Right kidney (tissue), 9 donors: ENCODE measurements around the gene LAMA3.

Source experiments
- DNase-seq: peaks from one replicate; pipeline ENCODE4 v3.0.0-alpha.2; 2016
- long read RNA-seq, 8 donors: transcript quantifications; one replicate each; lab custom pipeline, GENCODE V29; 2026

The LAMA3 gene
- long read RNA-seq, donor 1: 0 reads
- long read RNA-seq, donor 2: 0 reads
- long read RNA-seq, donor 3: 0 reads
- long read RNA-seq, donor 4: 0 reads
- long read RNA-seq, donor 5: 0 reads
- long read RNA-seq, donor 6: 0 reads
- long read RNA-seq, donor 7: 0 reads
- long read RNA-seq, donor 8: 0 reads

GRCh38 chr18:23689031-23689615 is at the start of gene LAMA3:
Gene LAMA3 (plus strand): TSS chr18:23689453. CDS start chr18:23689684, 231 bp downstream.
- DNase-seq: peak; percentile 82

- no peak for DNase-seq
These were observed 49.2 kb upstream of the LAMA3 start for GRCh38 chr18:23640052-23640451.

- DNase-seq: no peak
These were observed 48.0 kb upstream of the LAMA3 start for GRCh38 chr18:23641143-23641720.

- no peak for DNase-seq
These were observed 47.2 kb upstream of the LAMA3 start for GRCh38 chr18:23641937-23642666.

- no peak for DNase-seq
These were observed 45.3 kb upstream of the LAMA3 start for GRCh38 chr18:23643815-23644490.

GRCh38 chr18:23645568-23646175 is 43.6 kb upstream of the LAMA3 start:
- DNase-seq: no peak

- DNase-seq: no peak
These were observed 43.0 kb upstream of the LAMA3 start for GRCh38 chr18:23646282-23646681.

- DNase-seq: no peak
These were observed 40.8 kb upstream of the LAMA3 start for GRCh38 chr18:23648456-23648855.

- DNase-seq: no peak
These were observed 40.2 kb upstream of the LAMA3 start for GRCh38 chr18:23648940-23649607.

- no peak for DNase-seq
These were observed 38.0 kb upstream of the LAMA3 start for GRCh38 chr18:23650968-23651927.

GRCh38 chr18:23652232-23652631 is 37.0 kb upstream of the LAMA3 start:
- DNase-seq: no peak

- DNase-seq: no peak
These were observed 31.0 kb upstream of the LAMA3 start for GRCh38 chr18:23658285-23658684.

GRCh38 chr18:23661735-23662308 is 27.4 kb upstream of the LAMA3 start:
- DNase-seq: no peak

- DNase-seq: peak; percentile 47
These were observed 26.7 kb upstream of the LAMA3 start, which contains the start of gene ANKRD29 for GRCh38 chr18:23662309-23663263. Gene ANKRD29 (minus strand): TSS chr18:23662911. CDS start chr18:23662730, 181 bp downstream.

- DNase-seq: no peak
These were observed 24.6 kb upstream of the LAMA3 start for GRCh38 chr18:23664674-23665073.

- DNase-seq: no peak
These were observed 22.1 kb upstream of the LAMA3 start for GRCh38 chr18:23667114-23667513.

- no peak for DNase-seq
These were observed 20.5 kb upstream of the LAMA3 start for GRCh38 chr18:23668731-23669130.

- no peak for DNase-seq
These were observed 20.0 kb upstream of the LAMA3 start for GRCh38 chr18:23669202-23669766.
